KMS-11 (cell line): ENCODE data around the gene CDC25A.

Experiments
- H2AFZ ChIP-seq: fragments of 200-600 bp; sonication (generic); 2 replicates; pipeline ENCODE4 v1.6.1; 2016; ENCODE audit warnings: antibody characterized with exemption, mixed run types, low read depth
- H3K27ac ChIP-seq: fragments of 200-600 bp; sonication (generic); 2 replicates; pipeline ENCODE4 v1.6.1; 2016; ENCODE audit warnings: mild to moderate bottlenecking, mixed run types
- H3K27me3 ChIP-seq: fragments of 200-600 bp; sonication (generic); 2 replicates; pipeline ENCODE4 v1.6.1; 2017; ENCODE audit warnings: mild to moderate bottlenecking, low read depth, mixed run types, moderate library complexity; ENCODE audit not compliant: insufficient read depth
- H3K36me3 ChIP-seq: fragments of 200-600 bp; sonication (generic); 2 replicates; pipeline ENCODE4 v1.6.1; 2017; ENCODE audit warnings: mild to moderate bottlenecking, mixed run types; ENCODE audit not compliant: insufficient read depth
- H3K4me1 ChIP-seq: fragments of 200-600 bp; sonication (generic); 2 replicates; pipeline ENCODE4 v1.6.1; 2016; ENCODE audit warnings: mild to moderate bottlenecking, low read depth, mixed run types; ENCODE audit not compliant: poor library complexity, severe bottlenecking
- H3K4me2 ChIP-seq: fragments of 200-600 bp; sonication (generic); 2 replicates; pipeline ENCODE4 v1.7.0; 2016; ENCODE audit warnings: mild to moderate bottlenecking, mixed run types
- H3K4me3 ChIP-seq: fragments of 200-600 bp; sonication (generic); IDR thresholded peaks from 2 replicates; pipeline ENCODE4 v1.6.1; 2017; ENCODE audit warnings: low read depth, low read length, mixed read lengths; ENCODE audit not compliant: insufficient read depth
- H3K79me2 ChIP-seq: fragments of 200-600 bp; sonication (generic); 2 replicates; pipeline ENCODE4 v1.6.1; 2016; ENCODE audit warnings: low read depth, mixed run types; ENCODE audit not compliant: insufficient read depth
- H3K9ac ChIP-seq: fragments of 200-600 bp; sonication (generic); 2 replicates; pipeline ENCODE4 v1.6.1; 2016; ENCODE audit warnings: mild to moderate bottlenecking, mixed run types
- H4K20me1 ChIP-seq: fragments of 200-600 bp; sonication (generic); 2 replicates; pipeline ENCODE4 v1.6.1; 2016; ENCODE audit warnings: mild to moderate bottlenecking, mixed run types; ENCODE audit not compliant: insufficient read depth
- CTCF ChIP-seq: fragments of 200-600 bp; sonication (generic); conservative IDR thresholded peaks from 2 replicates; pipeline ENCODE4 v1.6.1; 2017; ENCODE audit warnings: low read depth, mild to moderate bottlenecking, antibody characterized with exemption, low read length, moderate library complexity, mixed read lengths

The CDC25A gene

GRCh38 chr3:48208076-48208475, 19.9 kb upstream of the CDC25A start:
- no peak for TF ChIP-seq CTCF
- H3K4me3 ChIP-seq: no peak overlapping the region
- no peak overlapping the region for H3K9ac ChIP-seq
- H3K36me3 ChIP-seq: no peaks in the 10 kb centered on the region
- no peak overlapping the region for H3K27ac ChIP-seq
- H3K27me3 ChIP-seq: no peaks in the 10 kb centered on the region
- no peaks in the 10 kb centered on the region for H3K4me1 ChIP-seq
- H3K79me2 ChIP-seq: no peaks in the 10 kb centered on the region
- no peak overlapping the region for H3K4me2 ChIP-seq
- H4K20me1 ChIP-seq: no peaks in the 10 kb centered on the region
- H2AFZ ChIP-seq: no peak overlapping the region

GRCh38 chr3:48202632-48203031, 14.4 kb upstream of the CDC25A start:
- TF ChIP-seq CTCF: no peak
- no peaks in the 10 kb centered on the region for H3K36me3 ChIP-seq
- H3K27ac ChIP-seq: no peak overlapping the region
- H3K79me2 ChIP-seq: no peaks in the 10 kb centered on the region
- no peak overlapping the region for H3K9ac ChIP-seq
- no peak overlapping the region for H2AFZ ChIP-seq
- H3K4me1 ChIP-seq: no peaks in the 10 kb centered on the region
- no peaks in the 10 kb centered on the region for H4K20me1 ChIP-seq
- H3K4me2 ChIP-seq: no peak overlapping the region
- H3K27me3 ChIP-seq: no peaks in the 10 kb centered on the region
- no peak overlapping the region for H3K4me3 ChIP-seq

GRCh38 chr3:48199117-48199516, 10.9 kb upstream of the CDC25A start:
- Histone ChIP-seq H3K4me1 (no peaks in the 10 kb centered on the region), H3K4me3 (no peak overlapping the region), H4K20me1 (no peaks in the 10 kb centered on the region), H3K9ac (no peak overlapping the region), H3K27me3 (no peaks in the 10 kb centered on the region), H3K27ac (no peak overlapping the region), H3K79me2 (no peaks in the 10 kb centered on the region), H3K4me2 (no peak overlapping the region), H3K36me3 (no peaks in the 10 kb centered on the region), H2AFZ (no peak overlapping the region)
- TF ChIP-seq CTCF: no peak

- Histone ChIP-seq H3K4me1 (no peaks in the 10 kb centered on the region), H3K36me3 (no peaks in the 10 kb centered on the region), H3K4me3 (no peak overlapping the region), H3K27ac (no peak overlapping the region), H3K4me2 (no peak overlapping the region), H3K9ac (no peak overlapping the region), H4K20me1 (no peaks in the 10 kb centered on the region), H3K27me3 (no peaks in the 10 kb centered on the region), H2AFZ (no peak overlapping the region), H3K79me2 (no peaks in the 10 kb centered on the region)
- no peak for TF ChIP-seq CTCF
Measured at GRCh38 chr3:48196611-48197010, 8.4 kb upstream of the CDC25A start.
